Fibroblast of pulmonary artery (primary cell): Measurements from ENCODE around the gene EPB41L4B.

ENCODE experiments used
- DNase-seq: peaks from one replicate; pipeline ENCODE4 v3.0.0-alpha.2; 2010; ENCODE audit warnings: low read depth
- H3K4me3 ChIP-seq: replicated peaks from 2 replicates; pipeline ENCODE4 v1.5.1; 2011; ENCODE audit warnings: low read depth, mild to moderate bottlenecking, control low read depth, low read length, moderate library complexity
- CTCF ChIP-seq: IDR thresholded peaks from 2 replicates; pipeline ENCODE4 v1.5.1; 2011; ENCODE audit warnings: mild to moderate bottlenecking, control low read depth, low read length, inconsistent platforms; ENCODE audit errors: missing control alignments

Gene EPB41L4B

GRCh38 chr9:109156708-109157107, 164.2 kb downstream of the EPB41L4B start:
- TF ChIP-seq CTCF = no peak
- DNase-seq = no peak
- H3K4me3 ChIP-seq = no peak overlapping the region

- no peak for DNase-seq
- no peak overlapping the region for H3K4me3 ChIP-seq
- no peak for TF ChIP-seq CTCF
Observed at GRCh38 chr9:109150925-109151545, 169.8 kb downstream of the EPB41L4B start.

- DNase-seq = no peak
- no peak for TF ChIP-seq CTCF
- no peak overlapping the region for H3K4me3 ChIP-seq
Observed at GRCh38 chr9:109149722-109150121, 171.1 kb downstream of the EPB41L4B start.

DNA sequence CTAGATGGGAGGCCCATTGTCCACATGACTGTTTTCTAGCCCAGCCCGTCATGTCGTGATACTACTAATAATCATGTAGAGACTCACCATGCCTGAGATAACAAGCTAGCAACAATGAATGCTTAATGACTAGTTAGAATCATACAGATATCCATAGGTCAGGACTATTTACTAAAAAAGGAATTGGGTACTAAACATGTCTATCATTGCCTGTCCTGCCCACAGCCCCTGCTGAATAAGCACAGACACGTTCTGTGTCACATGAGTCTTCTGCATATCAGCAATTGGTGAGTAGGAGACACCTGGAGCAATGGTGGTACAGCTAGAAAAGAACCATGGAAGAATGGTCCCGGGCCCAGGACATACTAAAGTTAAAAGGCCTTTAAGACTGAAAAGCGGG, 171.8 kb downstream of the EPB41L4B start:
- no peak for DNase-seq
- no peak overlapping the region for H3K4me3 ChIP-seq
- no peak for TF ChIP-seq CTCF

- no peak for DNase-seq
- no peak for TF ChIP-seq CTCF
- H3K4me3 ChIP-seq = no peak overlapping the region
Observed at GRCh38 chr9:109145051-109145450, 175.8 kb downstream of the EPB41L4B start.

DNA sequence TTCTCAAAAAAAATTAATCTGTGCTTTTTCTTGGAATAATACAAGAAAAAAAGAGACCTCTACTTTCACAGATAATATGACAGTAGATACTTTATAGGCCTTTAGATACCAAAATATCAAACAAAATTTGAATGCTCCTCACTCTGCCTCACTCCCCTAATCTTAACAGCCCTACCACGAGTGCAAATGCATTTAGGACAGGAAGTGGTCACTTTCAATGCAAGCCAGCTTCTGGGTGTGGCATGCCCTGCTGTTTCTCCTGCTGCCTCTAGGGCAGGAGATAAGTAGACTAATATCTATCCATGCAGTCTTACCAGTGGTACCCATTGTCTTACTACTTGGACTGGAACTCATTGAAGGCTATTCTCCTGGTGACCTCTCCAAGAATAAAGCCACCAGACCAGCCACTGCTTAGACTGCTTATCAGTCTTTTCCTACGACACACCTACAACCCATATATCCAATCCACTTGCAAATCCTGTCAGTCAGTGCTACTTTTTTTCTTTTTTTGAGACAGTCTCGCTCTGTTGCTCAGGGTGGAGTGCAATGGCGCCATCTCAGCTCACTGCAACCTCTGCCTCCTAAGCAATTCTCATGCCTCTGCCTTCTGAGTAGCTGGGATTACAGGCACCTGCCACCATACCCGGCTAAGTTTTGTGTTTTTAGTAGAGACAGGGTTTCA, 176.8 kb downstream of the EPB41L4B start:
- peak; percentile 11 for DNase-seq
- peak; percentile 35 for TF ChIP-seq CTCF
- no peak overlapping the region for H3K4me3 ChIP-seq

DNA sequence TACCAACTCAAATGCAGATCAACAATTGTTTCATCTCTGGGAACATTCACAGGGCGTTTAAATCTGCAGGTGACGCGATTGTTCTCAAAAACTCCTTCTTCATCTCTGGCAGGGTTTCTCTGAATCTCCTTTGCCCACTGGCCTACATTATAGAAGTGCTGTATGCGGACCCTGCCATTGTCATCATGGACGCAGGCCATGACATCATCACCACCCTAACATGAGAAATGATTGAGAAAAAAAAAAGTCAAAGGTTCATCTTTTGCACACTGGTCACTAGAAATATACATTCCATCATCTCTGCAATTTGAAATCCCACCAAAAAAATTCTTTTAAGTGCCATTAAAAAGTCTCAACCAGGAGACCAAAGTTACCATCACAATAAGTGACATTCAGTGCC, 179.5 kb downstream of the EPB41L4B start:
- H3K4me3 ChIP-seq = no peak overlapping the region
- no peak for DNase-seq
- no peak for TF ChIP-seq CTCF
